ENCODE results near the gene MTFR1L. TPM values are rescaled to one million over a fixed set of nuclear protein-coding genes. Genes with fewer than 3 reads are reported as not detected.

MTFR1L gene
- total RNA-seq, 1 donor from 2014 or later = 55.0 TPM

- Mint-ChIP-seq H3K36me3 (ENCODE audit: insufficient read depth) (no peaks in the 10 kb centered on the region), H3K4me1 (ENCODE audit: low read depth) (peaks cover 60% of the 10 kb centered on the region), H3K27me3 (no peaks in the 10 kb centered on the region), H3K9me3 (ENCODE audit: low read depth) (no peaks in the 10 kb centered on the region), H3K27ac (peak overlapping the region; percentile 87), H3K4me3 (ENCODE audit: low read depth) (no peak overlapping the region)
- no peak for TF ChIP-seq CTCF (IDR thresholded peaks at IDR 0.05; ENCODE audit: unreplicated experiment)
- DNase-seq (ENCODE audit: low spot score, unreplicated experiment) = no peak
Observed at GRCh38 chr1:25772692-25773245, 47.0 kb upstream of the MTFR1L start.

- no peak for TF ChIP-seq CTCF (IDR thresholded peaks at IDR 0.05; ENCODE audit: unreplicated experiment)
- peaks cover 60% of the 10 kb centered on the region for H3K4me1 Mint-ChIP-seq (ENCODE audit: low read depth)
- H3K9me3 Mint-ChIP-seq (ENCODE audit: low read depth) = no peaks in the 10 kb centered on the region
- no peaks in the 10 kb centered on the region for H3K36me3 Mint-ChIP-seq (ENCODE audit: insufficient read depth)
- no peaks in the 10 kb centered on the region for H3K27me3 Mint-ChIP-seq
- DNase-seq (ENCODE audit: low spot score, unreplicated experiment) = peak; percentile 29
- peak overlapping the region; percentile 87 for H3K27ac Mint-ChIP-seq
- H3K4me3 Mint-ChIP-seq (ENCODE audit: low read depth) = peak overlapping the region; percentile 36
Observed at GRCh38 chr1:25773441-25774125, 46.2 kb upstream of the MTFR1L start.

GRCh38 chr1:25774206-25774803, 45.4 kb upstream of the MTFR1L start:
- H3K36me3 Mint-ChIP-seq (ENCODE audit: insufficient read depth) = no peaks in the 10 kb centered on the region
- no peaks in the 10 kb centered on the region for H3K27me3 Mint-ChIP-seq
- no peak for DNase-seq (ENCODE audit: low spot score, unreplicated experiment)
- peak overlapping the region; percentile 36 for H3K4me3 Mint-ChIP-seq (ENCODE audit: low read depth)
- H3K27ac Mint-ChIP-seq = peak overlapping the region; percentile 87
- H3K9me3 Mint-ChIP-seq (ENCODE audit: low read depth) = no peaks in the 10 kb centered on the region
- TF ChIP-seq CTCF (IDR thresholded peaks at IDR 0.05; ENCODE audit: unreplicated experiment) = no peak
- H3K4me1 Mint-ChIP-seq (ENCODE audit: low read depth) = peaks cover 60% of the 10 kb centered on the region

- Mint-ChIP-seq H3K9me3 (ENCODE audit: low read depth) (no peaks in the 10 kb centered on the region), H3K4me3 (ENCODE audit: low read depth) (no peak overlapping the region), H3K4me1 (ENCODE audit: low read depth) (peaks cover 58% of the 10 kb centered on the region), H3K36me3 (ENCODE audit: insufficient read depth) (no peaks in the 10 kb centered on the region), H3K27me3 (no peaks in the 10 kb centered on the region), H3K27ac (peak overlapping the region; percentile 71)
- no peak for DNase-seq (ENCODE audit: low spot score, unreplicated experiment)
- no peak for TF ChIP-seq CTCF (IDR thresholded peaks at IDR 0.05; ENCODE audit: unreplicated experiment)
Observed at GRCh38 chr1:25774921-25775771, 44.6 kb upstream of the MTFR1L start.

- Mint-ChIP-seq H3K36me3 (ENCODE audit: insufficient read depth) (no peaks in the 10 kb centered on the region), H3K4me3 (ENCODE audit: low read depth) (no peak overlapping the region), H3K4me1 (ENCODE audit: low read depth) (peaks cover 20% of the 10 kb centered on the region), H3K27me3 (peaks cover 3% of the 10 kb centered on the region), H3K9me3 (ENCODE audit: low read depth) (no peaks in the 10 kb centered on the region), H3K27ac (no peak overlapping the region)
- DNase-seq (ENCODE audit: low spot score, unreplicated experiment) = no peak
- no peak for TF ChIP-seq CTCF (IDR thresholded peaks at IDR 0.05; ENCODE audit: unreplicated experiment)
Observed at GRCh38 chr1:25779388-25779787, 40.4 kb upstream of the MTFR1L start.

All from progenitor cell of endocrine pancreas (in vitro differentiated cells).